Spleen (tissue), 7 donors: ENCODE results near the gene CDH15.
A peak's percentile ranks its signal among the peaks of the same experiment; 100 is the strongest.

Experiments
- POLR2A ChIP-seq, 3 donors: fragments of 450-650 bp; IDR thresholded peaks; one replicate each; pipeline ENCODE4 v1.5.1; 2017; ENCODE audit warnings: antibody characterized with exemption in 3 of 3, mild to moderate bottlenecking in 1 of 3
- POLR2AphosphoS5 ChIP-seq, 3 donors: sonication (generic); formaldehyde crosslinking; IDR thresholded peaks; one replicate each; pipeline ENCODE4 v1.5.1; 2017; ENCODE audit warnings: antibody characterized with exemption in 3 of 3
- TF ChIP-seq, protein P1 (sequence below), 11 experiments: fragments of 200-600 bp in 7 of 11; fragments of 450-650 bp in 4 of 11; sonication (generic) in 4 of 11; IDR thresholded peaks in 8 of 11; conservative IDR thresholded peaks in 3 of 11; 1 replicate in 7 of 11; 2 replicates in 4 of 11; pipeline versions ENCODE4 v1.4.0 to v1.8.0; 2016 to 2021; ENCODE audit warnings: antibody characterized with exemption in 11 of 11, inconsistent platforms in 4 of 11, mild to moderate bottlenecking in 1 of 11
- donor health status: DM: no; HTN: no; CAD: no; lungs with moderate emphysema.
- donor health status: DM: no; HTN: no; CAD: no.
- donor health status: DM: no; HTN: no; CAD: no.

- TF ChIP-seq, protein P1, sequence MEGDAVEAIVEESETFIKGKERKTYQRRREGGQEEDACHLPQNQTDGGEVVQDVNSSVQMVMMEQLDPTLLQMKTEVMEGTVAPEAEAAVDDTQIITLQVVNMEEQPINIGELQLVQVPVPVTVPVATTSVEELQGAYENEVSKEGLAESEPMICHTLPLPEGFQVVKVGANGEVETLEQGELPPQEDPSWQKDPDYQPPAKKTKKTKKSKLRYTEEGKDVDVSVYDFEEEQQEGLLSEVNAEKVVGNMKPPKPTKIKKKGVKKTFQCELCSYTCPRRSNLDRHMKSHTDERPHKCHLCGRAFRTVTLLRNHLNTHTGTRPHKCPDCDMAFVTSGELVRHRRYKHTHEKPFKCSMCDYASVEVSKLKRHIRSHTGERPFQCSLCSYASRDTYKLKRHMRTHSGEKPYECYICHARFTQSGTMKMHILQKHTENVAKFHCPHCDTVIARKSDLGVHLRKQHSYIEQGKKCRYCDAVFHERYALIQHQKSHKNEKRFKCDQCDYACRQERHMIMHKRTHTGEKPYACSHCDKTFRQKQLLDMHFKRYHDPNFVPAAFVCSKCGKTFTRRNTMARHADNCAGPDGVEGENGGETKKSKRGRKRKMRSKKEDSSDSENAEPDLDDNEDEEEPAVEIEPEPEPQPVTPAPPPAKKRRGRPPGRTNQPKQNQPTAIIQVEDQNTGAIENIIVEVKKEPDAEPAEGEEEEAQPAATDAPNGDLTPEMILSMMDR (IDR thresholded peaks at IDR 0.05 in 8 of 11, conservative IDR thresholded peaks at IDR 0.05 in 3 of 11), result no peak
- TF ChIP-seq POLR2A (IDR thresholded peaks at IDR 0.05) (no peak), POLR2AphosphoS5 (IDR thresholded peaks at IDR 0.05) (peak in 1 of 3 donors; percentile 40)
Measured at GRCh38 chr16:89134269-89134668, 37.3 kb upstream of the CDH15 start.
